GM23338 (cell line): ENCODE measurements around the gene ZNF121.
A peak's percentile ranks its signal among the peaks of the same experiment; 100 is the strongest.

Experiments used
- CTCF ChIP-seq, 2 experiments: fragments of 200-600 bp in 1 of 2; sonication (generic) in 1 of 2; conservative IDR thresholded peaks; 2 replicates each; pipeline versions ENCODE4 v1.5.1 to v1.6.1; 2016 to 2017; ENCODE audit warnings: antibody characterized with exemption in 2 of 2, low read depth in 2 of 2, mild to moderate bottlenecking in 2 of 2, moderate library complexity in 1 of 2
- EZH2 ChIP-seq: fragments of 200-600 bp; sonication (generic); IDR thresholded peaks from one replicate; pipeline ENCODE4 v1.8.0; 2017; ENCODE audit warnings: antibody characterized with exemption, mild to moderate bottlenecking, low read depth; ENCODE audit not compliant: unreplicated experiment

GRCh38 chr19:9566729-9567128, 17.6 kb downstream of the ZNF121 start:
- TF ChIP-seq CTCF (conservative IDR thresholded peaks at IDR 0.05; ENCODE audit: low read depth in 2 of 2) (peak; percentile 13 to 46; a peak in 2 of 4 replicates), EZH2 (no peak)
